GM21529 (cell line): Measurements from ENCODE around the gene XRCC4.

Experiments
- ATAC-seq: cut with Tn5 transposase; IDR thresholded peaks from one replicate; pipeline ENCODE4 v1.9.1; 2021; ENCODE audit not compliant: unreplicated experiment

Gene XRCC4

DNA sequence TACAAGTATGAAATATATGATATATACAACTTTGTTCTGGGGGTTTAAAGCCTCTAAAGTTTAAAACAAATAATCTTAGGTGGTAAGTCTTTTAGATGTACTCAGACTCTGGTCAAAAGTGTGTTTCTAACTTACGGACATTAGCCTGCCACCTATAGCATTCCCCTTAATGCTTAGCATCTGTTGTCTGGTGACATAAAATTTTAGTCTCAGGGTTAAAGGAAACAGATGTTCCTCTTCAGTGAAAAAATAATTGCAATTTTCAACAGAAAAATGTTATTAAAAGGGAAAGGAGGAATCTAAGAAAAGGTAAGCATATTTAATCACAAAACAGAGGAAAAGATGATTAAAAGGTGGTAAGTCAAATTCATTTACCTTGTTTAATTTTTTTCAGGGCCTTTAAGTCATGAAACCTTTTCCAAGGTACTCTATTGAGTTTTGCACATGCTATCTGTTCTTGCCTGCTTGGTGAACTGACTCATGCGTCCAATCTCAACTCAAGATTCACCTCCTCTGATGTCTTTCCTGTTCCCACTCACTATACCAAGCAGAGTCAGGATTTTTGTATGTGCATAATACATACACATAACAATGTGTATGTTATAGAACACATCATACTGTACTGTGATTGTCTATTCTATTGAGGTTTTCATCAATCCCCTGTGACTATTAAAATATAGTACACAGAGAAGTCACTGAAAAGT lies 8.1 kb upstream of the XRCC4 start:
- ATAC-seq: no peak

DNA sequence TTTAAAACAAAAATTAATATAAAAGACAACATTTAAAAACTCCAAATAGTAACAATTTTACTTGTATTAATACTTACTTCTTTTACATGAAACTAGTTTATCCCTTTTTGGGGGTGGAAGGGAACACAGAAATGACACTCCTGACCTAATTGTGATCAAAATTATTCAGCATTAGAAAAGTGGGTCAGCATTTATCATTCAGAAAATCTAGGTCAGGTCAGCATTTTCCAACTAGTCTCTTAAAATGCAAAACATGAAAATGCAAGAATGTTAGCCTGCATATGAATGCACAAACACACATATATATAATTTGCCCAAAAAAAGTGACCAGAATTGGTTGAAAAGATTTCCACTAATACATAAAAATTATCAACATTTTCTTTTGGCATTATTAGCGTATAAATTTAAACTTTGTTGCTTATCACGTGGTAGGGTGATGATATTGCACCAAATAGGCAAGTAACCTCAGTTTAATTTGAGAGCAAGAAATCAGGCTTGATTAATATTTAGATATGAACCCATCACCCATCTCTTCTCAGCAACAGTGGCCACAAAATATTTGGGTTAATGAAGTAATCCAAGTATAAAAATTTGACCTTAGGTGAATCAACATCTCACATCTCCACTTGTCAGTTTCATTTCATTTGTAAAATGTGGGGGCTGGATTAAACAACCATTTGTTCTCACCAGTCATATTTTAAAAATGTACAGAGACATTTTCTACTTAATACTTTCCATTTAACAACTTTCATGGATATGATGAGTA lies 5.9 kb upstream of the XRCC4 start:
- no peak for ATAC-seq

- ATAC-seq: no peak
Observed at GRCh38 chr5:83072966-83073365, 4.4 kb upstream of the XRCC4 start.

GRCh38 chr5:83077662-83078261 lies 415 bp downstream of the XRCC4 start:
- ATAC-seq: peak; percentile 4

DNA sequence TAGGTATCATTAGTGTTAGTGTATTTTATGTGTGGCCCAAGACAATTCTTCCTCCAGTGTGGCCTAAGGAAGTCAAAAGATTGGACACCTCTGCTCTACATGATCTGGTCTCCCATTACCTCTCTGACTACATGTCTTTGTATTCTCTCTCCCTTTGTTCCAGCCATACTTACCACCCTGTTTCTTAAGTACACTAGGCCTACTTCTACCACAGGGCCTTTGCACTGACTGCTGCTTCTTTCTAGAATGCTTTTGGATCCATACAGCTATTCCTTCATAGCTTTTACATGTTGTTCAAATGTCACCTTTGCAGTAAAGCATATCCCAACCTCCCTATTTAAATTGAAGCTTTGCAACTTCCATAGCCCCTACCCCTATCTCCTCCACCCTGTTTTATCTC lies 5.4 kb downstream of the XRCC4 start:
- ATAC-seq: no peak

GRCh38 chr5:83084336-83084735 lies 7.0 kb downstream of the XRCC4 start:
- no peak for ATAC-seq

DNA sequence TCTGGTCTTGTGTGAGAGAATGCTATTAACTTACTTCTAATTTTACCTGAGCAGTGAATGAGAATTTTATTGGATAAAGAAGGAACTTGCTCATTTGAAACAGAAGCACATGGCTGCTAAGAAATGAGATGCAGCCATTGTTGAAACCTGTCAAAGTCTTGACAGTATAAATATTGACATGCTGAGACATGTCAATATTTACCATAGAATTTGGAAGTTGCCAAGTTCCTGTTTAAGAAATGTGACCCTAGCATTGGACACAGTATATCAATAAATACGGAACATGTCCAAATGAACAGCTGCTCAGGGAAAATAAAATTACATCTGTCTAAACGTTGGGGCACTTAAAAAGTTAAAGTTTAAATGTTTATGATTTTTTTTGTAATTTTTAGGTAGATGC lies 7.8 kb downstream of the XRCC4 start:
- no peak for ATAC-seq

- no peak for ATAC-seq
Observed at GRCh38 chr5:83090169-83090568, 12.8 kb downstream of the XRCC4 start.

- no peak for ATAC-seq
Observed at GRCh38 chr5:83092619-83093018, 15.3 kb downstream of the XRCC4 start.

GRCh38 chr5:83093692-83094091 lies 16.3 kb downstream of the XRCC4 start:
- no peak for ATAC-seq

DNA sequence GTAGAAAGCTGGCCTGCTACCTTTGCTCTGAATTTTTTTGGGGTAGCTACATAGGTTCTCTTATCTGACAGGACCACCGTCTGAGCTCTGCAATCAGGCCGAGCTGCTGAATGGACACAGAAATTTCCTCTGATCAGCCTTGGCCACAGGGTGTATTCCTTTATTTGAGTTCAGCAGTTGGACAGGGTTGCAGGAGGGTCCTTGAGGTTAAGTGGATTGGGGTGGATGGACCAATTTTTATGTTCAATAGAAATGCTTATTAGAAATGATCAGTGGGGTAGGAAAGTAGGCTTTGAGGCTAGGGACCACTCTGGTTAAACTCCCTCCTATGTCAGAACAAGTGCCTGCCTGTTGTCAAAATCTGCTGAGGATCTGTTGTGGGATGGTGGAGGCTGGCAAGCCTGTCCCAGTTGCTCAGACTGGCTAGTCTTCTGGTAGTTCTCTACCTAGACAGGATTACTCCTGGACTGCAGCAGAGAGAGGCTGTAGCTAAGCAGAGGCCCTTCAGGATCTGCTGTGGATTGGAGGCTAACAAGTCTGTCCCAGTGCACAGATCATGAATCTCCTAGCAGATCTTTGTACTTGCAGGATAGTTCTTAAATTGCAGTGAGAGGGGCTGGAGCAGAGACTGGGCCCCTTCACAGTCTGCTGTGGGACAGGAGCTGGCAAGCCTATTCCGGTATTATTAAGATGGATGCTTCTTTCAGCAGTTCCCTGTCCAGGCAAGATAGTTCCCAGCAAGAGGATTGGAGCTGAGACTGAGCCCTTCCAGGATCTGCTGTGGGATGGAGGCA lies 18.0 kb downstream of the XRCC4 start:
- no peak for ATAC-seq

DNA sequence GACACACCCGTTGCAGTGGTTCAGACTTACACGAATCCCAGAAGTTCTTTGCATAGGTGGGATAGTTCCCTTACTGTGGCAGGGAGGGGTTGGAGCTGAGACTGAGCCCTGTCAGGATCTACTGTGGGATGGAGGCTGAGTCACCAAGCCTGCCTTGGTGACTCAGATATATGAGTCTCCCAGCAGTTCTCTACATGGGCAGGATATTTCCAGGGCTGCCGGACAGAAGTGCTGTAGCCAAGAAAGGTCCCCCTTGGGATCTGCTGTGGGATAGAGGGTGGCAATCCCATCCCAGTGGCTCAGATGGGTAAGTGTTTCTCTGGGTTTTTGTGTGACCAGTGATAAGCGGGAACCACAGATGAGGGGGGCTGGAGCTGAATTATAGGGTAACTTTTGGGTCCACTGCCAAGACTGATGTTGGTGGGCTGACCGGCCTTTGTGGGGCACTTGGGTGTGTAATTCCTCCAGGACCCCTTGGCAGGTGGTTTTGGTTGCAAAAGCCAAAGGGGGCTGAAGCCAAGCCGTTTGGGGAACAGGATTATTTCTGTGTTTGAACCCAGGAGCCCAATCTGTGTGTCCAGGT lies 18.7 kb downstream of the XRCC4 start:
- ATAC-seq: no peak

- ATAC-seq: no peak
Observed at GRCh38 chr5:83096660-83097339, 19.5 kb downstream of the XRCC4 start.

GRCh38 chr5:83097689-83098231 lies 20.4 kb downstream of the XRCC4 start:
- ATAC-seq: peak; percentile 55

DNA sequence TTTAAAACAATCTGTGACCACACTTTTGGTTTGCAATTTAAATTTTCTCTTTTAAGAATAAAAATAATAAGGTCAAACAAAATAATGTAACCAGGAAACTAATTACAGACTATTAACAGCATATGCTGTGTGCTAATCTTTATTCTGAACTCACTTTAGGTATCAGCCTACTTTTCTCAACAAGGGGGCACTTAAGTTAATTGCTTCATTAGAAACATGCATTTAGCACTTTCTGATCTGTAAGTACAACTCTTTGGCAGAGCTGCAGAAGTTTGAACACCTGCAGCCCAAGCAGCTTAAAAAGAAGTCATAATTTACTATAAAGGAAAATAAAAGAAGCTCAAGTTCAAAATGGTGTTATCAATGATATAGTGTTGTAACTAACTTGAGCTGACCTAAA lies 21.7 kb downstream of the XRCC4 start:
- no peak for ATAC-seq

DNA sequence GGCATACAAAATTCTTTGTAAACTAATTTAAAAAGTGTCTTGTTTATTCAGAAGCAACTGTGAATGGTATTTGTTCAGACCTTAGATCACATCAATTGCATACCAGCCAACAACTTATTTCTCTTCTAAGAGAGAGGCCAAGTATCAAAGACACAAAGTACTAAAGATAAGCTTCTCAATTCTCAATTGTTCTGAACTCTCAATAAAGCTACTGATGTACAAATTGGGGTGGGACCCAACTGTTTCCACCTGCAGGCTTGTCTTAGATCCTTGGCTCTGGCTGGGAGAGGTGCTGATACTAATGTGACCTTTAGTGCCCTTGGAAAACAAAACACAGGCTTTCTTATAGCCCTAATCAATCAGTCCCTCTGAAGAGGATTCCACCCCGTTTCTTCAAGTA lies 22.1 kb downstream of the XRCC4 start:
- no peak for ATAC-seq

DNA sequence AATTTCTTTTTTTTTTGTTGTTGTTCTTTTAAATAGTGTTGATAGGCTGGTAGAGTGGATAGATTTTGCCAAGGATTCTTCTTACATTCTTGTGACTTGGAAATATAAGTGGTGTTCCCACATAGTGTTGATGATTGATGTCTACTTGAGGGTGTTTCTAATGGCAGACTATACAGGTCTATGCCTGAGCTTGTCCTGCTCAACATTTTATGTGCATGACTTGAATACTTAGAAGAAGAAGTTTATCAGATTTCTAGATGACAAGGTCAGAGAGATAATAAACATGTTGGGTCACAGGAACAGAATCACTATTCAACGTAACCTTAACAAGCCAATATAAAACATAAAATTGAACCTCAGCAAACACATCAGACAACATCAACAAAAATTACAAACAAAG lies 24.2 kb downstream of the XRCC4 start:
- ATAC-seq: no peak

GRCh38 chr5:83102364-83102980 lies 25.1 kb downstream of the XRCC4 start:
- ATAC-seq: no peak

DNA sequence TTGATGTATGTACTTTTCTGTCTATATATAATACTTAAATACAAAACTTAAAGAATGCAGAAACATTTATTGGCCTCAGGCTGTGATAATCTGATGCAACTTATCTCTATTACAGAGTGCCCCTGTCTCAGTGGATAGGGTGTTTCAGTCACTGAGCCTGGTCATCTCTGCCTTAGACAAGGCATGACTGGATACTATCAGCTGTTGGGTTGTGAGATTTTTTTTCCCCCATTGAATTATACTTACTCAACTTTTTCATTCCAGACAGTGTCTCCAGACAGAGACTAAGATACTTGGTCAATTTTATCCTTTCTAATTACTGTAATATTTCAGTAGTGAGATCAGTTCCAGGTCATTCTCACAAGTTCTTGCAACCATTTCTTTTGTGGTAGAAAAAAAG lies 26.7 kb downstream of the XRCC4 start:
- ATAC-seq: no peak
